RPMI8226 (cell line): ENCODE measurements around the gene SNRPA.
A peak's percentile ranks its signal among the peaks of the same experiment; 100 is the strongest.

Experiments
- DNase-seq: peaks from one replicate; pipeline ENCODE4 v3.0.0-alpha.2; 2015

Gene SNRPA

DNA sequence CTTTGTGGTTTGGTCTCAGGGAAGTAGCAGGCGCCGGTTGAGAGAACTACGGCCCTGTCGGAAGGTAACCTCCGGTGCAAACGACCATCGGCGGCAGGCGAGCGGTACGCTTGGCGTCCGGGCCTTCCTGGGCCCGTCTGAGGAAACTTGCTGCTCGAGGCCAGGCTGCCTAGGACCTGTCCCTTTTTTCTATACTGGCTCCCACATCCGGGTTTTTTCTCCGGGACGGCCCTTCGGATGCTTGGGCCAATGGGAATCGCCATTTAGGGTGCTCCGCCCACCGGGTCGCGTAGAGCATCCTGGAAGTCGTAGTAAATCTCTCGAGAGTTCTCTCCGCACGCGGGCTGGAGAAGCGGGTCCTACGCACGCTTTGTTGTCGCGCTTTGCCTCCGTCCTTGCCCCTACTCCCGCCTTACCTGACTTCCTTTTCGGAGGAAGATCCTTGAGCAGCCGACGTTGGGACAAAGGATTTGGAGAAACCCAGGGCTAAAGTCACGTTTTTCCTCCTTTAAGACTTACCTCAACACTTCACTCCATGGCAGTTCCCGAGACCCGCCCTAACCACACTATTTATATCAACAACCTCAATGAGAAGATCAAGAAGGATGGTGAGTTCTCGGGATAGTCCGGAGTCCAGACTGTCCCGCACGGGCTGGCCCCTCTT is at the start of gene SNRPA:
Gene SNRPA, plus strand, starts transcription at position 330 of the 664 bp plus-strand sequence. Its CDS starts 206 bp downstream, at position 536.
- DNase-seq: peak; percentile 96

DNA sequence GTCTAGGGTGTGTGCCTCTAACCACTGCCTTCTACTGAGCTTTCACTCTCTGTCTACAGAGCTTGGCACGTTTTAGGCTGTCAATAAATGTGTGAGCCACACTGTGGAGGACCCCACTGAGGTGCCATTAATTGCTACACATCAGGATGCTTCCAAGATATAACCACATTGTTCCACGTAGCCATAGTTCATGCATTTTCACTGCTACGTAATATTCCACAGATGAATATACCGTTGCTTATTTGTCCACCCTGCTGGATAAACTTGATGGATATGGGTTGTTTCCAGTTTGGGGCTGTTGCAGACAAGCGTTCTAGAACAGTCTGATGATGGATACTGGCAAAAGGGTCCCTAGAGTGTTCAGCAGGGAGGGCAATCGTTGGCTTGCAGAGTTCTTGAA is 49.2 kb upstream of the SNRPA start:
- no peak for DNase-seq

DNA sequence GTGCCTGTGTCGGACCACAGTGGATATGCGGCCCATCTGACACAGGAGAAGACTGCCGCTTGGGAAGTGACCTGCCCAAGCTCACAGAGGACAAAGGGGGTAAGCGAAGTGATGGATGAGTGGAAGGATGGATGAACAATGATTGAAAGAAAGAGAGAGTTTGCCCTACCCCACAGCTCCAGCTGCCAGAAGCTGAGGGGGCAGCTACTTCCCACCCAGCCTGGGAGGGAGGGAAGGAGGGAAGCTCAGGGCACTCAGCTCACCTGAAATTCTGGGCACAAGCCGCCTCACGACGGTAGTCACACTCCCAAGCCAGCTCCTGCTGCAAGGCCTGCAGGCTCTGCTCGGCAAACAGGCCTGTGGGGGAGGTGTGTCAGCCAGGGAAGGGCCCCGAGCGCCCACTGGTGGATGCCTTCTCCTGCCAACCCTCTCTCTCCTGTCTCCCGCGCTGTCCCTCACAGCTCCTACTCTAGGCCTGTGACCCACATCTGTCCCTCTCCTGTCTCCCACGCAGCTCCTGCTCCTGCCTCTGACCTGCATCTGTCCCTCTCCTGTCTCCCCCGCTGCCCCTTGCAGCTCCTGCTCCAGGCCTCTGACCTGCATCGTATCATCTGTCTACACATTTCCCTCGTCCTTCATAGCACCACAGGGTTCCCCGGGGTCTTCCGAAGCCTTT is 48.5 kb upstream of the SNRPA start:
- DNase-seq: no peak

DNA sequence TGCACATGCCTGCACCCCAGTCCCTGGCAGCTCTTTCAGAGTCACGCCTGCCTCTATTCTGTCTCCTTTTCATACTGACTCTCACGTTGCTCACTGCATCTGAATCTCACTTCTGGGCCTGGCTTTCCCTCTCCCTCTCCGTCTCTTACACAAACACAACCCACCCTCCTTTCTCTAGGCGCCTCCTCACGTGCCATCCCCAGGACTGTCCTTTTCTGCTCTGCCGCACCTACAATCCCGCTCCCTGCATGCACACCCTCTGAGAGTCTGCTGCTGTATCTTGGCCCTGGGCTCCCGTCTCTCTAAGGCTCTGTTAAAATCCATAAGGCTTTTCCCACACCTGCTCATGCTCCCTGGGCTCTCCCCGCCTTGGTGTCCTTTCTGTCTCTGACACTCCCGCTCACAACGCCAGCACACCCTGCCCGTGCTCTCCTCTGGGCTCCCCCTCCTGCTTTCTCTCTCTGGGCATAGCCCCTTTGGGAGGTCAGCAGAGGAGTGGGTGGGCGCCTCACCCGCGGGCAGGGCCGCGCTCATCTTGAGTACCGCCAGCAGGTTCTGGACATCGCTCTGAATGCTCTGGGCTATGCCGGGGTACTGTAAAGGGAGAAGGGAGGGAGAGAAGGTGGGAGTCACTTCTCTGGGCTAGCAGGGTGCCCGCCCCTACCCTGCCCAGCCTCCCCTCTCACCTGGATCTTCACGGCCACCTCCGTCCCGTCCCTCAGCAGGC is 47.8 kb upstream of the SNRPA start:
- no peak for DNase-seq

DNA sequence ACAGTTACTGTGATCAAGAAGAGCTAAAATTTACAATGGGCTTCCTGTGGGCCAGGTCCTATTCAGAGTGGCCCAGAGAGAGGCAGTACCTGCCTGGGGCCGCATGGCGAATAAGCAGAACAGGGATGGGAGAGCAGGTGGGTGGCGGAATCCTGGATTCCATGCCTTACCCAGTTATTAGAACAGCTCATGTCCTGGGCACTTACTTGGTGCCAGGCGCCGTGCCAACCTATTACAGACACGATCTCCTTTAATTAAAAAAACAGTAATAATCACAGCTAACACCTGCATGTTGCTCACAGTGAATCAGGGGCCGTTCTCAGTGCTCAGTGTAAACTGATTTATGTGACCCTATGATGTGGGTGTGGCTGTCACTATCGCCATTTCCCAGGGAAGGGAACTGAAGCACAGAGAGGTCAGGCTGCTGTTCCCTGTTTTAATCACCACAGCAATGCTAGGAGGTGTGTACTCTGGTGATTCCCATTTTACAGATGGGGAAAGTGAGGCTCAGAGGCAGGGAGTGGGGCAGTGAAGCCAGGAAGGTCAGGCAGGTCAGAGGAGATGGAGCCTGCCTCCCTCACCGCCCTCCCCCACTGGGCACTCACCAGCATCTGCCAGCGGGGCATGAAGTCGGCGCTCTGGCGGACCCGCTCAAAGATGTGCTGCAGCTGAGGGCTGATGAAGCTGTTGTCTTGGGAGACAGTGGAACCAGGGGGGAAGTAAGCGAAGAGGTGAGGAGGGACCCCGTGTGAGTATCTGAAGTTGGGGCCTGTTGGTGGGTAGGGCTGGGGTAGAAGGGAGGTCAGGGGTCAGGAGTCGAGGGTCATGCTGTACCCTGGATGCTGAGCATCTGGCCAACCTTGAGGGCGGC is 46.3 kb upstream of the SNRPA start:
- no peak for DNase-seq

DNA sequence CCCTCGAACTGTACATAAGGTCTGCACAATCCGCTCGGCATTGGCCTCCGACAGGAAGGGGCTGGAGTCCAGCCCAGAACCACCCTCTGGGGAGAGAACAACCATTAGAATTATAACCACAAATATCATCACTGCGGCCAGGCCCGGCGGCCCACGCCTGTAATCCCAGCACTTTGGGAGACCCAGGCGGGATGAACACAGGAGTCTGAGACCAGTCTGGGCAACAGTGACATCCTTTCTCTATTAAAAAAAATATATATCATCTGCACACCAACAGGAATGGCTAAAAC is 45.7 kb upstream of the SNRPA start:
- no peak for DNase-seq

DNA sequence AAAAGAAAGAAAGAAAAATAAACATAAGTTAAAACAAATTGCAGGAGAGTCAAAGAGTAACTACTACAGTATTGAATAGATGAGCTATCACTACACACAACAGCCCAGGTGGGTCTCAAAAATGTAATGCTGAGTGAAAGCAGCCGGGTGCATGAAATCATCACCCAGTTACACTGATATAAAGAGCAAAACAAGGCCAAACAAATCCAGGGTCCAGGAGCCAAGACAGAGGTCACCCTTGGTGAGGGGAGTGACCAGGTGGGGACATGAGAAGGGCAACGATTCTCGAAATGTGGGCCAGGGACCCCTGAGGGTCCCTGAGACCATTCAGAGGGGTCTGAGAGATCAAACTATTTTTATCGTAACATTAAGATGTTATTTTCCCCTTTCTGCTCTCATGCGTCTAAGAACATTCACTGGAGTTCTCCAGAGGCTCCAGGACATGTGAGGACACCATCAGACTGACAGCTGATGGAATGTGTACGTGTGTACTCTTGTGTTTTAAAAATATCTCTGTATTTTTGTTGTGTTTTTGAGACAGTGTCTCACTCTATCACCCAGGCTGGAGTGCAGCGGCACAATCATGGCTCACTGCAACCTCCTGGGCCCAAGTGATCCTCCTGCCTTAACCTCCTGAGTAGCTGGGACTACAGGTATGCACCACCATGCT is 44.9 kb upstream of the SNRPA start:
- no peak for DNase-seq

DNA sequence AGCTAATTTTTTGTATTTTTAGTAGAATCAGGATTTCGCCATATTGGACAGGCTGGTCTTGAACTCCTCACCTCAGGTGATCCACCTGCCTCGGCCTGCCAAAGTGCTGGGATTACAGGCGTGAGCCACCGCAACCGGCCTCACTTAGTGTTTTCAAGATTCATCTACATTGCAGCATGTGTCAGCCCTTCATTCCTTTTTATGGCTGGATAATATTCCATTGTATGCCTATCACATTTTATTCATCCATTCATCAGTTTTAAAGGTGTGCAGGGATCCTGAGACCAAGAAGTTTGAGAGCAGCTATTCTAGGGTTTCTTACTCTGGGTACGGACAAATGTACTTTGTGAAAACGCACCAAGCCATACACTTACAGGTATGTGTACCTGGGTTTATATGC is 43.4 kb upstream of the SNRPA start:
- no peak for DNase-seq

DNA sequence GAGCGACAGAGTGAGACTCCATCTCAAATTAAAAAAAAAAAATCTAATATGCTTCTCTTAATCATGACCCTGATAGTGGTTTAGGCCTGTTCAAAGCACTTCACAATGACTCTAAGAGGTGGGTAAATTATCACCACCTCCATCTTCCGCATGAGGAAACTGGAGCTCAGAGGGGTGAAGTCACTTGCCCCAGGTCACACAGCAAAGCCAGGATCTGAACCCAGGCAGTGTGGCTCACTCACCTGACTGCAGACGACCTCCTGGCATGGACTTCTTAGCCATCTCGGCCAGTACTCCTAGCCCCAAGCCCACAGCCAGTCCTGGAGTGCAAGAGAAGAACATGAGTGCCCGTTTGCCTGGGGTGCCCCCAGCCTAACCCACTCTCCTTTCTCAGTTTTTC is 41.2 kb upstream of the SNRPA start:
- DNase-seq: no peak

DNA sequence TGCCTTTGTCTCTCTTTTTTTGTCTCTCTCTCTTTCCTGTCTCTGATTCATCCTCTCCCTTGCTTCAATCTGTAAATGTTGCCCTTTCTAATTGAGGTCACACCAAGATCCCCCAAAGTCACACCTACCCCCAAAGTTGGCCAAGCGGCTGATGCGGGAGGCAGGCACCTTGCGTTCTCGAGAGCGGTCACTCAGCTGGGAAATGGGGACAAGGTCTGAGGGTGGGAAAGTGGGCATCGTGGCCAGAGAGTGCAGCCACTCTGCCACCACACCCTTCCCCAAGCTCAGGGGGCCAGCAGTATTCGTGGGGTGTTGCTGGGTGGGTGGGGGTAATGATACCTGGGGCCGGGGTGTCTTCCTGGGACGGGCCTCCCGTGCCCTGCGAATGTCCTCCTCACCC is 37.1 kb upstream of the SNRPA start:
- no peak for DNase-seq

DNA sequence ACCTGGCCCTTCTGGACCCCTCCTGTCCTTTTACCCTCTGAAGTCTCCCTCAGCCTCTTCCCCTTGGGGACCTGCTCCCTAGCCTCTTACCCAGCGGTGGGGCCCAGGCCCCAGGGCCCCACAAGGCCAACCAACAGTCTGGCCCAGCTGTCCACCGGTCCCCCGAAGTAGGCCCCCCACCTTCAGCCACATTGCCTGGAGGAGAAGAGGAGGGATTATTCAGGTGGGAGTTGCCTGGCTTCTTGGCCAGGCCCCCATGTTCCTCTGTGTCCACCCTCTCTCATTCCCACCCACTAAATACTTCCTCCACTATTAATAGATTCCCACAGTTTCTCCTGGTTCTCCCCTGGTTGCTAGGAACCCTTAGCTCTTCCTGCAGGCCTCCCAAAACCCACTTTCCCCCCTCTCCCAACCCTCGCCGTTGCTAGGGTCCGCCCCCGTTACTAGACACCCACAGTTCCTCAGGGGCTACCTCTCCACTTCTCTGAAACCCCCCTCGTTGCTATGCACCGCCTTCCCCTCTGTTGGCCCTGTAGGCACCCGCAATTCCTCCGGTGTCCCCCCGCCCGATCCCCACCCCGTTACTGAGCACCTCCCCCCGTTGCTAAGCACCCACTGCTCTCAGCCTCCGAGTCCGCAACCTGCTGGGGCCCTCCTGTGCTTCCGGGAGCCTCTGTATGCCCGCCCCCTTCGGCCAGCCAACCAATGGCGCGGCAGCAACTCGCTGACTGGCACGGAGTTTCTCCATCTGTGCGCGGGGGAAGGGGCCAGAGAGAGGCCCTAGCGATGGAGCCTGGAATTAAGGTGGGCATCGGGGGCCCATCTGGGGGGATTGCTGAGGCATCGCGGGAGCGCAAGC is 36.3 kb upstream of the SNRPA start:
- peak; percentile 88 for DNase-seq

DNA sequence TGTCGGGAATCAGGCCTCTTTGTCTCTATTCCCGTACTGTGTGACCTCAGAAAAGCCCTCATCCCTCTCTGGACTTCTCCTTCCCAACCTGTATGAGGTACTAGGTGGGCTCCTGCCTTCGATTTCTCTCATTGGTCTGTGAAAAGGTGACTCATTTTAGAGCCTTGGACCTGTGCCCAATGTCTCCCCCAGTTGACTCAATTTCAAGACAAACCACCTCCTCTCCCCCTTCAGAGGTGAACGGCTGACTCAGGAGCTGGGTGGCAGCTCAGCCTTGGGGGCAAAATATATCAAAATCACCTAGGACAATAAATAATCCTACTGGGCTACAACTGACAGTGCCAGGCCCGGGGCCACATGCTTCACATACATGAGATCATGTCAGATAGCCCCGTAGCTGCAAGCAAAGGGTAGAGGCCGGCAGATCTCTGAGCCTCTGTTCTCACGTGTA is 34.9 kb upstream of the SNRPA start:
- DNase-seq: peak; percentile 23

DNA sequence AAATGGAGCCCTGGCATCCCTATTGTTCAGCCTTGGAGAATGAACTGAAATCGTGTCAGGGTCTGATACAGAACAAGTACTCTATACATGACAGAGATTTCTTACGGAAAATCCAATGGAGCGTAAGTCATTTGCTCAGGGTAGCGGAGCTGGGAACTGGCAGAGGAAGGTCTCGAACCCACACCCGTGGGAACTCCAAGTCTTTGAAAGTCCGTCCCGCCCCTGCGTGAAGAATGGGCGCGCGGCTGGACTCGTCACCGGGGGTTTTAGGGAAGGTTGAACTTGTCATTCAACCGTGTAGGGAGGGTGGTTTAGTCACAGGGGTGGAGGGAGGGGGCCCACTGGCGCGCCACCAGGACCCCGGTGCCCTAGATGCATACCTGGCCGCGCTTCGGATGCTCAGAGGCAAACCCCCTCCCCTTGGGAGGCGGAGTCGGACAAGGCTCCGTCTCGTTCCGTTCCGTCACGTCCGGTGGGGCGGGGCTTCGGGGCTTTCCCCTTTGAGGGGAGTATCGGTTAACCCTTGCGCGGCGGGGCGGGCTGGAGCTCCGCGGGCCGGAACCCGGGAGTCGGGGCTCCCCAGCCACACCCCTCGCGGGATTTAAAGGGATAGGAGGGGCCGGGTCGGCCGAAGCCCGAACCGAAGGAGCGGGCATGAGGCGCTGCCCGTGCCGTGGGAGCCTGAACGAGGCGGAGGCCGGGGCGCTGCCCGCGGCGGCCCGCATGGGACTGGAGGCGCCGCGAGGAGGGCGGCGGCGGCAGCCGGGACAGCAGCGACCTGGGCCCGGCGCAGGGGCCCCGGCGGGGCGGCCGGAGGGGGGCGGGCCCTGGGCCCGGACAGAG is 34.3 kb upstream of the SNRPA start, which contains the start of the genes COQ8B and ITPKC:
Gene COQ8B, minus strand, starts transcription at position 405 of the 843 bp plus-strand sequence. CDS start 2,254 bp downstream, outside the sequence.
Gene ITPKC, plus strand, starts transcription at position 631 of the 843 bp plus-strand sequence. Its CDS starts 24 bp downstream, at position 655.
- DNase-seq: peak; percentile 97

DNA sequence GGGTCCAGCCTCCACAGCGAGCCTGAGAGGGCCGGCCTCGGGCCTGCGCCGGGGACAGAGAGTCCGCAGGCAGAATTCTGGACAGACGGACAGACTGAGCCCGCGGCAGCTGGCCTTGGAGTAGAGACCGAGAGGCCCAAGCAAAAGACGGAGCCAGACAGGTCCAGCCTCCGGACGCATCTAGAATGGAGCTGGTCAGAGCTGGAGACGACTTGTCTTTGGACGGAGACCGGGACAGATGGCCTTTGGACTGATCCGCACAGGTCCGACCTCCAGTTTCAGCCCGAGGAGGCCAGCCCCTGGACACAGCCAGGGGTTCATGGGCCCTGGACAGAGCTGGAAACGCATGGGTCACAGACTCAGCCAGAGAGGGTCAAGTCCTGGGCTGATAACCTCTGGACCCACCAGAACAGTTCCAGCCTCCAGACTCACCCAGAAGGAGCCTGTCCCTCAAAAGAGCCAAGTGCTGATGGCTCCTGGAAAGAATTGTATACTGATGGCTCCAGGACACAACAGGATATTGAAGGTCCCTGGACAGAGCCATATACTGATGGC is 33.6 kb upstream of the SNRPA start:
- peak; percentile 4 for DNase-seq

DNA sequence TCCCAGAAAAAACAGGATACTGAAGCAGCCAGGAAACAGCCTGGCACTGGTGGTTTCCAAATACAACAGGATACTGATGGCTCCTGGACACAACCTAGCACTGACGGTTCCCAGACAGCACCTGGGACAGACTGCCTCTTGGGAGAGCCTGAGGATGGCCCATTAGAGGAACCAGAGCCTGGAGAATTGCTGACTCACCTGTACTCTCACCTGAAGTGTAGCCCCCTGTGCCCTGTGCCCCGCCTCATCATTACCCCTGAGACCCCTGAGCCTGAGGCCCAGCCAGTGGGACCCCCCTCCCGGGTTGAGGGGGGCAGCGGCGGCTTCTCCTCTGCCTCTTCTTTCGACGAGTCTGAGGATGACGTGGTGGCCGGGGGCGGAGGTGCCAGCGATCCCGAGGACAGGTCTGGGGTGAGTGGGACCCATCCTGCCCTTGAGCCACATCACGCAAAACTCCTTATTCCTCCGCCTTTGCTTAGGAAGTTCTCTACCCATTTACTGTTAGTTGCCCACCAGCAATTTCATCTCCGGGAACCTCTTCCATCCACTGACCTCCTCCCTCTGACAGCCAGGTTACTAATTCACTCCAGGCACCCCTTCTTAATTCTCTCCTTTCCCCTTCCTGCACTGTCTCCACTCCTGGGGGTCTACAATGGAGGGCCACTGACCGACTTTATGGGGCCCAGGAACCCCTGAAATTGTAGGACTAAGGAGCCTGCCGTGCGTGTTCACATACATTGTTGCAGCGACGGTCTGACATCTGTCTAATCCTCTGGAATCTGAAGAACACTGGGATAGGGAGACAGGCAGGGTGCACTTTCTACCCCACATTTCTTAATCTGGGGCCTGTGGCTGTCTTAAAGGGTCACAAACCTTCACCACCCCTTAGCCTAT is 32.9 kb upstream of the SNRPA start:
- DNase-seq: peak; percentile 10

DNA sequence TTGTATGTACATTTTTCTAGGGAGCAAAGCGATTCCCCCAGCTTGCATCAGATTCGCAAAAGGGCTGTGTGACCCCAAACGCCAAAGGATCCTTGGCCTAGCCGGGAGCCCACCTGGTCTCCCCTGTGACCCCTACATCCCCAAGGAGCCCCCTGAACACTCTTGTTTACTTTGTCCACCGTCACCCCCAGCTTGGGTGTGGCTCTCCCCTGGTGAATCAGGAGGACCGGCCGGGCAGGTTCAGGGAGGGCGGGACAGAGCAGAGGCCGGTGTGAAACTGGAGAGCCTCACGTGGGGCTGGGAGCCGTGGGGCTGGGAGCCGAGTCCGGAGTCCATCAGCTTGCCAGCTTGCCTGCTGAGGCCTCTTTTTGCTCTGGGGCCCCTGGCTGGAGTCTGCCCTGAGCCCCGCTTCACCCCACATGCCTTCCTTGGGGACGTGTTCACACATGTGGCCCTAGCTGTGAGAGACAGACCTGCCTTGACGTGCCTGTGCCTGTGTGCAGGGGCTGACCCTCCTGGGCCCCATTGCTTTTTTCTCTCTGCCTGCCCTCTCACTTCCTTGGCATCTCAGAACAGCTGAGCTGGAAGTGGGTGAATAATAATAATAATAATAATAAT is 32.1 kb upstream of the SNRPA start:
- DNase-seq: peak; percentile 52

DNA sequence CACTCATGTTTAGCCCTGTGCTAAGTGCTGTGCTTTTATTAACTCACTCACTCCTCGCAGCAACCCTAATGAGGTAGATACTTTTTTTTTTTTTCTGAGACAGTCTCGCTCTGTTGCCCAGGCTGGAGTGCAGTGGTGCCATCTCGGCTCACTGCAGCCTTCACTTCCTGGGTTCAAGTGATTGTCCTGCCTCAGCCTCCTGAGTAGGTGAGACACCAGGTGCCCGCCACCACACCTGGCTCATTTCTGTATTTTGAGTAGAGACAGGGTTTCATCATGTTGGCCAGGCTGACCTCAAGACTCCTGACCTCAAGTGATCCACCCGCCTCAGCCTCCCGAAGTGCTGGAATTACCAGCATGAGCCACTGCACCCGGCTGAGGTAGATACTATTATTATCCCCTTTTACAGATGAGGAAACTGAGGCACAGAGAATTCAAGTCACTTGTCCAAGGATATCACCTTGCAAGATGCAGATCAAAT is 31.5 kb upstream of the SNRPA start:
- peak; percentile 14 for DNase-seq

DNA sequence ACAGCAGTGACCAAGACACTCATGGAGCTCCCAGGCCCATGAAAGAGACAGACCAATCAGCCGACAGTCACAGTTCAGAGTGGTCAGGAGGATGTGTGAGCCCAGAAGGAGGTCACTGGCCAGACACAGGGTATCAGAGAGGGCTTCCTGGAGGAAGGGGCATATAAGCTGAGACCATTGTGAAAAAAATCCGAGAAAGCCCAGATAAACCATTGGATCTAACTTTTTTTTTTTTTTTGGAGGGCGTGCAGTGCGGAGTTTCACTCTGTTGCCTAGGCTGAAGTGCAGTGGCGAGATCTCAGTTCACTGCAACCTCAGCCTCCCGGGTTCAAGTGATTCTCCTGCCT is 29.9 kb upstream of the SNRPA start:
- no peak for DNase-seq
